ENCODE data around the gene ASB2.

DNA sequence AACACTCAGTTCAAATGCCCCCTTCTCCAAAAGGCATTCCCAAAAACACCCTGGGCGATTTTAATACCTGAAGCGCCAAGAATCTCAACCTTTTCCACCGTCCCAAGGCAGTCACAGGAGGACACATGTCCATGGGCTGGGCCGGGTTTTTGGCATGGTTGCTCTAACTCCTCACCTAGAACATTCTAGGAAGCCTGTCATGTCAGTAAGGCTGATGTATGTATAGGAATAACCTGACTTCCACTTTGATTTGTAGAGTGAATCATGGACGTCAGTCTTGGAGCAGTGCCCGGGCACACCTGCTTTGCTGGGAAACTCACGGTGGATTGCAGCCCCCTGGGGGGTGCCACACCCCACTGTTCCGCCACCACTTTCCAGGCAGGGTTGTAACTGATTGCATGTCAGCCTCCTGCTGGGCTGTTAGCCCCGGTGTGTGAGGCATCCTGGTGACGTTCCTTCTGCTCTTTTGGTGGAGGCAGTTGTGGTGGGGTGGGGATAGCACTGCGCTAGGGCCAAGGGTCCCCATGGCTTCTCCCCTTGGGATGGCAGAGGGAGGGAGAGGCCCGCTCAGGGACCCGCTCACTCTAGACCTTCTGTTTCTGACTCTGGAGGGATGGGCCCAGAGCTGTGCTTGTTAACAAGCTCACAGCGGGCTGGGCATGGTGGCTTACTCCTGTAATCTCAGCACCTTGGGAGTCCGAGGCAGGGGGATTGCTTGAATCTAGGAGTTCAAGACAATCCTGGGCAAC, 84.4 kb downstream of the ASB2 start:
- TF ChIP-seq POLR2AphosphoS5 (IDR thresholded peaks at IDR 0.05), result no peak
- TF ChIP-seq, protein P1, sequence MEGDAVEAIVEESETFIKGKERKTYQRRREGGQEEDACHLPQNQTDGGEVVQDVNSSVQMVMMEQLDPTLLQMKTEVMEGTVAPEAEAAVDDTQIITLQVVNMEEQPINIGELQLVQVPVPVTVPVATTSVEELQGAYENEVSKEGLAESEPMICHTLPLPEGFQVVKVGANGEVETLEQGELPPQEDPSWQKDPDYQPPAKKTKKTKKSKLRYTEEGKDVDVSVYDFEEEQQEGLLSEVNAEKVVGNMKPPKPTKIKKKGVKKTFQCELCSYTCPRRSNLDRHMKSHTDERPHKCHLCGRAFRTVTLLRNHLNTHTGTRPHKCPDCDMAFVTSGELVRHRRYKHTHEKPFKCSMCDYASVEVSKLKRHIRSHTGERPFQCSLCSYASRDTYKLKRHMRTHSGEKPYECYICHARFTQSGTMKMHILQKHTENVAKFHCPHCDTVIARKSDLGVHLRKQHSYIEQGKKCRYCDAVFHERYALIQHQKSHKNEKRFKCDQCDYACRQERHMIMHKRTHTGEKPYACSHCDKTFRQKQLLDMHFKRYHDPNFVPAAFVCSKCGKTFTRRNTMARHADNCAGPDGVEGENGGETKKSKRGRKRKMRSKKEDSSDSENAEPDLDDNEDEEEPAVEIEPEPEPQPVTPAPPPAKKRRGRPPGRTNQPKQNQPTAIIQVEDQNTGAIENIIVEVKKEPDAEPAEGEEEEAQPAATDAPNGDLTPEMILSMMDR (IDR thresholded peaks at IDR 0.05), result no peak
- no peak for TF ChIP-seq POLR2A (IDR thresholded peaks at IDR 0.05)
